ENCODE results near the gene VEGFB.

Gene VEGFB

GRCh38 chr11:64211181-64211872 lies 23.1 kb upstream of the VEGFB start:
- DNase-seq = no peak

GRCh38 chr11:64216879-64217278 lies 17.5 kb upstream of the VEGFB start:
- no peak for DNase-seq

GRCh38 chr11:64218628-64219353 lies 15.6 kb upstream of the VEGFB start:
- DNase-seq = no peak

- no peak for DNase-seq
These were observed 15.1 kb upstream of the VEGFB start for GRCh38 chr11:64219354-64219684.

- DNase-seq = no peak
These were observed 14.6 kb upstream of the VEGFB start for GRCh38 chr11:64219755-64220154.

- DNase-seq = no peak
These were observed 14.1 kb upstream of the VEGFB start for GRCh38 chr11:64220271-64220670.

GRCh38 chr11:64220798-64221197 lies 13.6 kb upstream of the VEGFB start:
- DNase-seq = no peak

- DNase-seq = no peak
These were observed 11.8 kb upstream of the VEGFB start for GRCh38 chr11:64222651-64223000.

- DNase-seq = no peak
These were observed 11.3 kb upstream of the VEGFB start for GRCh38 chr11:64223001-64223651.

- DNase-seq = no peak
These were observed 10.1 kb upstream of the VEGFB start for GRCh38 chr11:64224151-64224890.

- DNase-seq = no peak
These were observed 9.3 kb upstream of the VEGFB start for GRCh38 chr11:64224891-64225607.

- peak; percentile 93 for DNase-seq
These were observed 8.5 kb upstream of the VEGFB start, which contains the start of the genes NUDT22 and TRPT1 for GRCh38 chr11:64225608-64226506. Gene NUDT22, plus strand, starts transcription at chr11:64226274. Its CDS starts 379 bp downstream, at chr11:64226653. Gene TRPT1, minus strand, starts transcription at chr11:64226186. Its CDS starts 326 bp downstream, at chr11:64225860.

- peak; percentile 63 for DNase-seq
These were observed 7.8 kb upstream of the VEGFB start for GRCh38 chr11:64226507-64227051.

- no peak for DNase-seq
These were observed 6.9 kb upstream of the VEGFB start for GRCh38 chr11:64227405-64227956.

GRCh38 chr11:64229090-64229743 lies 5.2 kb upstream of the VEGFB start:
- no peak for DNase-seq

GRCh38 chr11:64229744-64230170 lies 4.6 kb upstream of the VEGFB start:
- DNase-seq = no peak

- peak; percentile 85 for DNase-seq
These were observed 4.0 kb upstream of the VEGFB start, which contains the start of gene DNAJC4 for GRCh38 chr11:64230171-64230984. Gene DNAJC4, plus strand, starts transcription at chr11:64230548. Its CDS starts 307 bp downstream, at chr11:64230855.

- no peak for DNase-seq
These were observed 3.4 kb upstream of the VEGFB start for GRCh38 chr11:64230985-64231365.

- no peak for DNase-seq
These were observed 2.8 kb upstream of the VEGFB start for GRCh38 chr11:64231546-64231945.
